Measurements from ENCODE around the gene SPOCK1.

SPOCK1 gene

DNA sequence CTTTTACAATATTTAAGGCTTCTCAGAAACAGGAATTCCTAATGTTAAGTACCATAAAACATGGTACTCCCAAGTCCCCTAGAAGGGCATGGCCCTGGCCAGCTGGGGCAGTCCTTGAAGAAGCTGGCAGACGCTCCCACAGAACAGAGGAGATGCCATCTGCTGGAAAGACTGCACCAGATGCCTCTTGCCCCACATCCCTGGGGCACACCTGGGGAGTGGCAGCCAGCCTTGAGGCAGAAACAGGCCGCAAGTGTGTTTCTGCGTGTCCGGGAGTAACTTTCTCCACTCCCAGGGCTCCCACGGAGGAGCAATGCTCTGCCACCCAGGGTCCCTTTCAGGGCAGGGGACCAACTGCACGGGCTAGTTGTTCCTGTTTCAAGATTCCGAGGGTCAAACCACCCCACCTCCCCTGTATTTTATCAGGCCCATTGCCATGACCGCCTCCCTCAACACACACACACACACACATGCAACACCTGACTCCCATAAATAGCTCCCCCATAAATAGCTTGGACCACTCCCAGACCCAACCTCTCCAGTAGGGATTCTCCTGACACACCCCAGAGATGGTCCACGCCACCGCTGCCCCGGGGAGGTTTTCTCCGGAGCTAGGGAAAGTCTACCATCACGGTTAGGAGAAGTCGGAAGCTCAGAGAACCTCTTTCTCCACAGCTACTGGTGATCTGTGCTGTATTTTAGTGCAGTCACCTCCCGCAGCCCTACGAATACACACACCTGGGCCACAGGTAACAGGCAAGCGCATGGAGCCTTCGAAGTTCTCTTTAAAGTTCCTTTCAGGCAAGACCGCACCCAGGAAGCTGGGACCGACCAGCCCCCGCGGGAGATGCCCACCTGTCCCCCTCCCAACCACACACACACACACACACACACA is 1.5 kb downstream of the SPOCK1 start:
- in situ Hi-C loops (cut with HindIII; ENCODE audit: low sequenced_read_pairs): loop anchor here (5.0 kb wide), 1 partner anchor 175 kb away; no protein-coding TSS in a partner anchor

DNA sequence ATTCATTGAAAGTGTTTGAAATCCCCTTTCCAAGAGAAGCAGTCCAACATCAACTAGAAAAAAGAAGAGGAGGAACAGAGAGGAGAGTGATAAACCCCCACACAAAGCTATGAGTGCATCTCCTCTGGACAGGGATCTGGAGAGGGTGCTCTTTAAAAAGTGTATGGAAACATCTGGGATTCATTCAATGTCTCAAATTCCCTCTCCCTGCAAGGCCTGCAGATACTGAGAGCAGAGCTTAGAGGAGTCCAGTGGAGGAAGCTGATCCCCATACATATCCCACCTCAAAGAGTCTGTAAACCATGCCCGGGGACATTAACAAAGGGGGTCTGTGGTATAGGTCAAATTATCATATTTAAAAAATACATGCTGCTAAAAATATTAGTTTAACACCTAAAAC is 2.2 kb downstream of the SPOCK1 start:
- in situ Hi-C loops (cut with HindIII; ENCODE audit: low sequenced_read_pairs): loop anchor here (5.0 kb wide), 1 partner anchor 175 kb away; no protein-coding TSS in a partner anchor

DNA sequence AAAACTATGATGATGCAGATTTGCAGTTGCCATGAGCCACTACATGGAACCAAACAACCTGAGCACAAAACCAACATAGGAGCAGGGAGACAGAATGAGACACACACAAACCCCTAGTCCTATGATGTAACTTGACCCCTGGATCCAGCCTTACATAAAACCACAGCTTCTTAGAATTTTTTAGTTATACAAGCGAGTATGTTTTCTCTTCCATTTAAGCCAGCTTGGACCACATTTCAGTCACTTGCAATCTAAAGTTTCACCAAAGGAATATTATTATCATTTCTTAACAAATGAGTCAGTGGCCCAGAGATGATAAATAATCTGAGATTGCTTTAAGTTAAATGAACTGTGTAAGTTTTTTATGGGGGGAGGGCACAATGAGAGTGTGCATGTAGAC is 6.8 kb downstream of the SPOCK1 start:
- in situ Hi-C loops (cut with HindIII; ENCODE audit: low sequenced_read_pairs): no loop called here

DNA sequence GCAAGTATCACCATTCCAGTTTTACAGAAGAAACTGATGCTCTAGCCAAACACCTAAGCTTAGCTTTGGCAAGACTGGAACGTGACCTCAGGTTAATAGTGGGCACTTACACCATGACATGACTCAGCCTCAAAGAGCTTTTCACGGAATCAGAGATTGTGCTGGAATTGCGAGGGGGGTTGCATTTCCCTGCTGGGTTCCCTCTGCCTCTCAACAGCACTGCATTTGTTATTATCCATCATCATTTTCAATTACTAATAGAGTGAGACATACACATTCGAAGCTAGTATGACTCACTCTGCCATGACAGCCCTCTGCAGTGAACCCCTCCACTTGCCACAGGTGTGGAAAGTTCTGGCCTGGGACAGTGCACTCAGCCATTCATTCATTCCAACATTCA is 8.0 kb downstream of the SPOCK1 start:
- in situ Hi-C loops (cut with HindIII; ENCODE audit: low sequenced_read_pairs): no loop called here

DNA sequence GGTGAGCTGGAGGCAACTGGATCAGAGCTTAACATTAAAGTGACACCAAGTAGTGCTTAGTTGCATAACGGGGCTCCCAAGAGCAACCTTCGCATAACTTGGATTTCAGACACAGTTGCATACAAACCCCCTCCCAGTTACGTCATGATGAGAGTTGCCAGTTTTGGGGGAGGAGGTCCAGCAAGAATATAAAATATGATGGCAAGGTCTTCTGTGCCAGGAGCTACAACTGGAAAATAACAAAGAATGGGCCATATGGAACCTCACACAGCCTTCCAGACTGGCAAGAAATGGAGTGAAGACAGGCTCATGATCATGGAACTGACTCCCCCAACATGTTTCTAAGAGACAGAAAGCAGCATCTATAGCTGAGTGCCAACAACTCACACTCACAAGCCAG is 8.5 kb downstream of the SPOCK1 start:
- in situ Hi-C loops (cut with HindIII; ENCODE audit: low sequenced_read_pairs): no loop called here

DNA sequence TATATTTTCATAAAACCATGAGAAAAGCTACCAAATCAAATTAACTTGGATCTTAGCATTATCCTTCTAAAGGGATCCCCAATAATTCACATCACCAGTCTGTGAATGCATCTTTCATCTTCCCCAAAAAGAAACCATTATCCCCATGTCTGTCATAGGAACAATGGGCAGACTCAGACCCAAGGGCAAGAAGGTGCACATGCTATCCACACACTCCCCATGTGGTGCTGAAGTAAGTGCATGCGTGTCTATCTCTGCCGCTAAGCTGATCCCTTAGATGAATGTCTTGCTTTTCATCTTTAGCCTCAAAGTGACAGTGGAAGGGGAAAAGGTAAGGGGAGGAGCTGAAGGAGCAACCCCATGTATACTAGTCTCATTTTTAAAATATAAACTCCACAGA is 10.2 kb downstream of the SPOCK1 start:
- in situ Hi-C loops (cut with HindIII; ENCODE audit: low sequenced_read_pairs): no loop called here

DNA sequence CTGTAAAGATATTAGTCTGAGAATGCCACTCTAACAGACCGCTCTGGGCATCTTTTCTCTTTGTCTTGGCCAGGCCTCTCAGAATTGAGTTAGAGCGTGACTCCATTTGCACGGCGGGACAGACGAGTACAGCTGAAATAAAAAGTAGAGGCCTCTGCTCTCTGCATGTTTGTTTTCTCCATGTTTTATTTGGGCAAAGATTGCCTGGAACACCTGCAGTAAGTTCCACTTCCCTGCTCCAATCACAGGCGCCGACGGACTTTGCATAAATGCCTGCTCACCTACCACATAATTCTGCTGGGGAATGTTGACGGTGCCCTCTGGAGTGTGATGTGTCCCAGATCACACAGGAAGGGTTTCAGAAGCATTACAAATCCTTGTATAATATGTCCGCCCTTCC is 10.6 kb downstream of the SPOCK1 start:
- in situ Hi-C loops (cut with HindIII; ENCODE audit: low sequenced_read_pairs): no loop called here

DNA sequence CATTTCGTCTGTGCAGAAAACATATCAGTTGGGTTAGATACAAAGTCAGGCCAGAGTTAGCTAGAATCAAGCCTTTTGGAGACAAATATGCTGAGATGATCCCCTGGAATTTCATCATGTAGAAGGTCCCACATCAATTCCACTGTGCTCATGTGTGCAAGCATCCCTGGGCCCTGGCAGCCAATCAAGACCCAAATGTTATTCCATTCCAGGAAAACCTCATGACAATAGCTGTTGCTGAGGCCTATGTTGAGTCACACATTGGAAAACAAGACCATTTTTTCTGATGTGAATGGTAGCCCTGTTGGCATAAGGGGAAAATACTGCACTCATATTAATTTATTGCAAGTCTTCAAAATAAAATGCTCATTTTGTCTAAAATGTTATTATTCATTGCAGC is 11.5 kb downstream of the SPOCK1 start:
- in situ Hi-C loops (cut with HindIII; ENCODE audit: low sequenced_read_pairs): no loop called here

DNA sequence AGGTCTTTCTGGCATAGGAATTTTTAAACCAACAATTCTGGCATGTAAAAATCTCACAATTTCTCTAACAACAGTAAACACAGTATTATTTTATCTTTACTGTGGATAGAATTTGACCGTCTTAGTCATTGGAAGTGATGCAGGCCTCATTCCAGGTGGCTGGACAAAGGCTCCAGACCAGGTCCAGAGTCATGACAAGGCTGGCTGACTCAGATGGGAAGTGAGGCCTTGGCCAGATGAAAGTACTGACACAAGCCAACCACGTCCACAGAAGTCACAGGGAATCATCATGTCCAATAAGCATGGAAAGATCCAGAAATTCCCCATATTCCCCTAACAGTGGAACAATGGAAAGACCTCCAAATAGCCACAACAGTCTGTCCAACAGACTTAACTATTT is 12.4 kb downstream of the SPOCK1 start:
- in situ Hi-C loops (cut with HindIII; ENCODE audit: low sequenced_read_pairs): no loop called here

DNA sequence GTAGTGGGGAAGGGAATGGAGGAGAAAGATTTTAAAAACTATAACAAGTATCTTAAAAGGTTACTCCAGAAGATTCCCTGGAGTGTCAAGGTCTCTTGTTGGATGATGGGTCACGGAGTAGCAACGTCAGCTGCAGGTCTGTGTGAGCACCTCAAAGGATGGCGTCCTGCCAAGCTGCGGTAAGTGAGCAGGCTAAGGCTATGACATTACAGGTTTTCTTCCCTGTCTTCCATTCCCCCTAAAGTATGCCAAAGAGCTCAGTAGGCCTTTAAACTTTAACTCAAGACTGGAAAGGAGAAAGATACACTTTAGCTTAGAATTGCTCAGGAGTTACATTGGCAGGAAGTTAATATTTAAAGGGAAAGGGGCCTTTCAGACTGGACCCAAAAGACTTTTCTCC is 17.5 kb downstream of the SPOCK1 start:
- in situ Hi-C loops (cut with HindIII; ENCODE audit: low sequenced_read_pairs): no loop called here

DNA sequence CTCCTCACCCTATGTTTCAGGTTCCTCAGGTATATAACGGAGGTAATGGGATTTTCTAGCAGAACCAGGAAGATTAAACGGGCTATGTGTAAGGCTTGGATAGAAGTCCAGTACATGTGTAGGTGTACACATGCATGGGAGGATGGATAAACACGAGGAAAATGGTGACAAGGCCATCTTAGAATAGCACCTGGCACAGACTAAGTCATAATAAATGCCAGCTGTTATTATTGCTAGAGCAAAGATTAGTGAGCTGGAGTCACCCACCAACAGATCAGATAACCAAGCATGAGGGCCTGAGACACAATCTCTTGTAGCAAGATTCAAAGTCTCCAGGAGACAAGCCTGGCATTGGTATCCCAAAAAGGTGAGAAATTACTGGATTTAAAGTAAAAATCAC is 21.1 kb downstream of the SPOCK1 start:
- in situ Hi-C loops (cut with HindIII; ENCODE audit: low sequenced_read_pairs): no loop called here

DNA sequence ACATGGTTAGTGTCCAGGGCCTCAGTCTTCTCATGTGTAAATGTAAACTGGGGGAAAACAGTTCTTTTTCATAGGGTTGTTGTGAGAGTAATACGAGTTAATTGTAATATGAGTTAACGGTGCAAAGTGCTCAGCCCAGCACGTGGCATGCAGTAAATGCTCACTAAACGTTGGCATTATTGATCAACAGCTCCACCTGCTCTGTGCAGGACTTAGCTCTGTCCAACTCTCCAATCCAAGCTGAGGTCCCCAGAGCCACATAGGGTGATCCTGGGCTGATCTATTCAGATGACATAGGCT is 28.3 kb downstream of the SPOCK1 start:
- in situ Hi-C loops (cut with HindIII; ENCODE audit: low sequenced_read_pairs): no loop called here

DNA sequence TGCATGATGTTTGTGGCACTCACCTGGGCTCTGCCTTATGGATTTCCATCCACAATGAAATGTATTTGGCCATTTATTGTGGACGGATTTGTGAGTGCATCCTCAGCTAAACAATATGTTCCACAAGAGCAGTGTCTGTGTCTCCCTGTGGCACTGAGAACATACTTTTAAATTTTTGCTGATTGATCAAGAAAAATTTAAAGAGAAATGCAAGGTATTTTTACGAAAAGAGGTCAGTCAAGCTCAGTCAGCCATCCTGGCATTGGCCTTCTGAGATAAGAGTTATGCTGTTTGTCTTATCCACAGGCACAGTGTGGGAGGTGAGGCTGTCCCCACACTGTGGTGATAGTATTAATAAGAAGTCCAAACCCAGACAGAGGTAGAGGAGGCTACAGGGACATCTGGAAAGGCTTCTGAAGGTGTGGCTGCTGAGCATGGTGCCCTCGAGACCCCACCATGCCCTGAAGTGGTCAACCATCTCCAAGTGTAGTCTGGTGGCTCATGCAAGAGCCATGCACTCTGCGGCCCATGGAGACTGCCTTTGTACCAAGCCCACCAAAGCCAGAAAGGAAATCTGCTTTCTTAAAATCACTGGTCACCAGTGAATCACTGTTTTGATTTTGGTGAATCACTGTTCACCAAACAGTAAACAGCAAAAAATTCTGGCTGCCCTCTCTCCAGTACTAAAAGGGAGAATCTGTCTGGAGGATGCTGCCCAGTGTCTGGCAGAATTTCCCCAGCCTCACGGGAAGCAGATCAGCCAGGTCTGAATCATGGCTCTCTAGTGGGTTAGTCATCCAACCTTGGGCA is 28.8 kb downstream of the SPOCK1 start:
- in situ Hi-C loops (cut with HindIII; ENCODE audit: low sequenced_read_pairs): no loop called here

DNA sequence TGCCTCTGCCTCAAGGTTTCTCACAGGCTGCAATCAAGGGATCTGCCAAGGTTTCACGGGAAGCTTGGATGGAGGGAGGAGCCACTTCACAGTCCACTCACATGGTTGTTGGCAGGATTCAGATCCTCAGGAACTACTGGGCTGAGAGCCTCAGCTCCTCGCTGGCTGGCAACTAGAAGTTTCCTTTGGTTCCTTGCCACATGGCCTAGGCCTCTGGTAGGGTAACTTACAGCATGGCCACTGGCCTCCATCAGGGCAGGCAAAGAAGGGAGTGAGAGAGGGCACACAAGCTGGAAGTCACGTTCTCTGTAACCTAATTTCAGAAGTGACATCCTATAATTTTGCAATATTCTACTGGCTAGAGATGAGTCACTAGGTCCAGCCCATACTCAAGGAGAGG is 32.2 kb downstream of the SPOCK1 start:
- in situ Hi-C loops (cut with HindIII; ENCODE audit: low sequenced_read_pairs): loop anchor here (5.0 kb wide), 1 partner anchor 35 kb away; no protein-coding TSS in a partner anchor

DNA sequence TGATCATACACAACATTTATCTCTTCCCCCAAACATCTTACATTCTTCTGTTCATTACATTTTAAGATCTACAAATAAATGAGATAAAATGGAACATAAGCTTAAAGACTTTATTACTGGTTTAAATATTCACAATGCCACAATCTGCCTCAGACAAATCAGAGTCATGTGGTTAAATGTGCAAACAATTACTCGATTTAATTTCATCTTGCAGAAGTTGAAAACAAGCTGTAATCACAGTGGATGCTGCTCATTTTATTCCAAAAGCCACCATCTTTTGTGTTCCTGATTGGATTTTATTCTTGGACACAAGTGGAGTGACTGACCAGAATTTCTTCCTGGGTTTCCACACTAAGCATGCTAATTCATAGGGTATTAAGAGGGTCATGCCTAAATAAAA is 33.2 kb downstream of the SPOCK1 start:
- in situ Hi-C loops (cut with HindIII; ENCODE audit: low sequenced_read_pairs): loop anchor here (5.0 kb wide), 1 partner anchor 36 kb away; no protein-coding TSS in a partner anchor

DNA sequence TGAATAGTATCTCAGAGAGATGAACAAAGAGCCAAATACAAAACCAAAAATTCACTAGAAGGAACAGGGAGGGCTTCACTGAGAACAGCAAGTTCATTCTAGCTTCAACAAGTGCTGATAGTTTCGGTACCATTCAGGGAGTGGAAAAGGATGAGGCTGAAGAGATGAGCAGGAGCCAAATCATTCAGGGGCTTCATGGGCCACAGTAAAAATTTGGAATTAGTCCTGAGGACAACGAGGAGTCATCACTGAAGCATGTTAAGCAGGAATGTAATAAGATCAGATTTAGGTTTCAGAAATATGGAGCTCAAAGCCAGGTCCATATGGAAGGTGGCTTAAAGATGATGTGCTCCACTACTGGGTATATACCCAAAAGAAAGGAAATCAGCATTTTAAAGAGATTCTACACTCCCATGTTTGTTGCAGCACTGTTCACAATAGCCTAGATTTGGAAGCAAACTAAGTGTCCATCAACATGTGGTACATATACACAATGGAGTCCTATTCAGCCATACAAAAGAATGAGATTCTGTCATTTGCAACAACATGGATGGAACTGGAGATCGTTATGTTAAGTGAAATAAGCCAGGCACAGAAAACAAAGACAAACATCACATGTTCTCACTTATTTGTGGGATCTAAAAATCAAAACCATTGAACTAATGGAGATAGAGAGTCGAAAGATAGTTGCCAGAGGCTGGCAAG is 36.2 kb downstream of the SPOCK1 start:
- in situ Hi-C loops (cut with HindIII; ENCODE audit: low sequenced_read_pairs): no loop called here

DNA sequence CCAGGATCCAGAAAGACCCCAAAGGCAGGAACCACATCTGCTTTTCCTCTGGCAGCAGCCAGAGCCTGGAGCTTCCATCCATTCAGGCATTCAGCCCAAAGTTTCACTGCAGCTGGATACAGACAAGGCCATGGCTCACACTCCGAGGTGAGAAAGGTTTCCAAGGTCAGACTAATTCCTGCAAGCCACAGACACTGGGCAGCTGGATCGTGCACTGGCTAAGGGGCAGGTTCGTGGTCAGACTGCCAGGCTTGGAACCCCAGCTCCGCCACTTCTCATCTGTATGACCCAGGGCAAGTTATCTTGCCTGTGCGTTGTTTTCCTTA is 36.9 kb downstream of the SPOCK1 start:
- in situ Hi-C loops (cut with HindIII; ENCODE audit: low sequenced_read_pairs): no loop called here

DNA sequence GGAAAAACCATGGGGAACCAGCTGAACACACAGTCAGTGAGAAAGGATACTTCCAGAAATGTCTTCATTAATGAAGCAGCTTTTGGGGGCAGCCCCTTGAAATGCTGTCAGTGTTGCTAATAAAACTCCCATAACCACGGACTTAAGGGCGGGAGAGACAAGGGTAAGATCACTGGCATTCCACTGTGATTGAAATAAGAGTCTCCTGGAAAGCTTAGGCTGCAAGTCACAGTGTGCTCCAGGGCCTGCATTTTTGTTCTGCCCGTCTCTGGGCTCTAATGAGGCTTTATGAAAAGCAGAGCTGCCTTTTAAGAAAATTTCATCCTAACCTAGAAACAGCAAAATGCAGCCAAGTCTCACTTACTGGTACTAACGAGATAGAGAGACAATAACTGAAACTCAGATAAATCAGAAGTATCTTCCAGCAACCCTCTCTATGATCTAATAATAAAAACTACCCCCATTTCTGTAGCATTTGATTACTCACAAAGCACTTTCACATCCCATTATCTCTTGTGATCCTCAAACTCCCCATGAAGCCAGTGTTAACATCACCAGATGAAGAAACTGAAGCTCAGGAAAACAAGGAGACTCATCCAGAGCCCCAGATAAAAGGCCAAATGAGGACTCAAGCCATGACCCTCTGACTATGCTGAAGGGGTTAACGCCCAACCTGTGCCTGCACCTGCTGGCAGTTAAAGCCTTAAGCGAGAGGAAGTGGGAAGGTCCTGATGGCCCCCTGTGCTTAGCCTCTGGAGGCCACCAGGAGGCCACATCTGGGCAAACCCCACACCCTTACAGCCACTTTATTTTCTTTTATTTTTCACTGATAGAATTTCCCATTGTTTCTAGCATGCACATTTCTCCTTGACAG is 37.5 kb downstream of the SPOCK1 start:
- in situ Hi-C loops (cut with HindIII; ENCODE audit: low sequenced_read_pairs): no loop called here

DNA sequence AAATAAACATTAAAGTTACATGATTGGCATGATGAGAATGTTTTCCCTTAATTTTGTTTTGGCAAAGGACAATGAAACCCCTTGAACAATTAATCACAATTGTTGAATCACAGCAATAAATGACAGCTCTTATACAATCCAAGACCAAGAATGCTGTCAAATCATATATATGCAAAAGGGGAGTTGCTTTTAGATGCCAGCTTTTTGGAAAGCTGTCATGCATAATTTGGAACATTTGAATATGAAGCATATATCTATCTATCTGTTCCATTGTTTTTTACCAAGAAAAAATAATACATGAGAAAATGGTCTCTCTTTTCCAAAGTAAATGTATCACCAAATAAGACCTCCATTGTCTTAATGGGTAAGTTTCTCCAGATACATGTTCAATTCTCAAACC is 44.5 kb downstream of the SPOCK1 start:
- in situ Hi-C loops (cut with HindIII; ENCODE audit: low sequenced_read_pairs): no loop called here

DNA sequence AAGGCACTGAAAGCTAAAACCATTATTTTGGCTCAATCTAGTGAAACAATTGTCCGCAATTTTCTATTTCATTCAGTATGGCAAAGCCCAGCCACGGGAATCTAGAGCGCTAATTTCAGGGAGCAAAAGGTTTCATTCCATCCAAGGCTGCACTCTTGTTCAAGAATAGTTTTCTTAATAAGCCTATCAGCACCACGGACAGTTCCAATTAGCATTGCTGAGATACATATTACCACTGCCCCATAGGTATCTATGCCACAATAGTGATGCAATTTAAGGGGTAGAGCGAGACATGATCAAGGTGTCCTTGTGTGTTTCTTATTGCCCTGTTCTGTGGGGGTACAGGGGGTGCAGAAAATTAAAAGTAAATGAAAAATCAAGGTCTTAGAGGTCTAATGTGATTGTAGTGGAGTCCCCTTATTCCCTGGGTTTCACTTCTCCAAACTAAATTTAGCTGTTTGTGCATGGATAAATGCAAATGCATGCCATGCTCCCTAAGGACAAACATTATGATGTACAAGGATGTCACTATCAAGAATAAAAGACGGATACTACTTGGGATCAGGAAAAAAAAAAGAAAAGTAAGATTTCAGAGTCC is 45.5 kb downstream of the SPOCK1 start:
- in situ Hi-C loops (cut with HindIII; ENCODE audit: low sequenced_read_pairs): no loop called here
